Measurements from ENCODE around the gene RAB8A.
A peak's percentile ranks its signal among the peaks of the same experiment; 100 is the strongest.

Gene RAB8A

DNA sequence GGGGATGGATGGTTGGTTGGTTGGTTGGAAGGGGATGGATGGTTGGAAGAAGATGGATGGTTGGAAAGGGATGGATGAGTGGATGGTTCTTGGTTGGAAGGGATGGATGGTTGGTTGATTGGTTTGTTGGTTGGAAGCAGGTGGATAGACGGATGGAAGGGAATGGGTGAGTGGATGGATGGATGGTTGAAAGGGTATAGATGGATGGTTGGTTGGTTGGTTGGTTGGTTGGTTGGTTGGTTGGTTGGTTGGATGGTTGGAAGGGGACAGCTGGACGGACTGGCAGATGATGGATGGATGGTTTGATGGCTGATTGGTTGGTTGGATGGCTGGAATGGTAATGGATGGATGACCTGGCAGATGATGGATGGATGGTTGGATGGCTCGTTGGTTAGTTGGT lies 20.0 kb downstream of the RAB8A start:
- Mint-ChIP-seq H3K4me1 (peaks cover 46 to 77% of the 10 kb centered on the region in 2 donors), H3K27me3 (no peaks in the 10 kb centered on the region), H3K36me3 (peaks cover 70 to 85% of the 10 kb centered on the region in 2 donors), H3K9me3 (peaks cover 15 to 17% of the 10 kb centered on the region in 2 donors), H3K4me3 (peak overlapping the region in 1 of 2 donors; percentile 22), H3K27ac (peak overlapping the region; percentile 90)
- DNase-seq: no peak
- ATAC-seq (replicated peaks): no peak

- peaks cover 17% of the 10 kb centered on the region in 2 donors for H3K9me3 Mint-ChIP-seq
- H3K4me3 Mint-ChIP-seq: no peak overlapping the region
- H3K4me1 Mint-ChIP-seq: peaks cover 49 to 82% of the 10 kb centered on the region in 2 donors
- ATAC-seq (replicated peaks): peak in 1 of 2 donors; percentile 5
- H3K27ac Mint-ChIP-seq: peak overlapping the region; percentile 90
- no peak for DNase-seq
- peaks cover 58 to 71% of the 10 kb centered on the region in 2 donors for H3K36me3 Mint-ChIP-seq
- no peaks in the 10 kb centered on the region for H3K27me3 Mint-ChIP-seq
Measured at GRCh38 chr19:16133818-16134217, 22.1 kb downstream of the RAB8A start.

GRCh38 chr19:16134510-16134909 lies 22.8 kb downstream of the RAB8A start:
- no peak for DNase-seq
- peak; percentile 19 to 31 for ATAC-seq (replicated peaks)
- H3K9me3 Mint-ChIP-seq: peaks cover 17% of the 10 kb centered on the region in 2 donors
- H3K36me3 Mint-ChIP-seq: peaks cover 51 to 64% of the 10 kb centered on the region in 2 donors
- peak overlapping the region; percentile 78 for H3K27ac Mint-ChIP-seq
- H3K4me1 Mint-ChIP-seq: peaks cover 49 to 82% of the 10 kb centered on the region in 2 donors
- peak overlapping the region in 1 of 2 donors; percentile 13 for H3K4me3 Mint-ChIP-seq
- H3K27me3 Mint-ChIP-seq: no peaks in the 10 kb centered on the region

GRCh38 chr19:16135430-16136127 lies 23.9 kb downstream of the RAB8A start:
- Mint-ChIP-seq H3K4me1 (peaks cover 54 to 83% of the 10 kb centered on the region in 2 donors), H3K27ac (peak overlapping the region; percentile 80), H3K9me3 (peaks cover 17% of the 10 kb centered on the region in 2 donors)

GRCh38 chr19:16136185-16136999 lies 24.7 kb downstream of the RAB8A start:
- no peak for DNase-seq
- no peak overlapping the region for H3K4me3 Mint-ChIP-seq
- no peak for ATAC-seq (replicated peaks)

More at GRCh38 chr19:16135430-16136127, 23.9 kb downstream of the RAB8A start:
- DNase-seq (no peak), ATAC-seq (replicated peaks) (no peak)
- peak overlapping the region in 1 of 2 donors; percentile 47 for H3K4me3 Mint-ChIP-seq
- H3K36me3 Mint-ChIP-seq: peaks cover 42 to 54% of the 10 kb centered on the region in 2 donors
- no peaks in the 10 kb centered on the region for H3K27me3 Mint-ChIP-seq

GRCh38 chr19:16139752-16140151 lies 28.1 kb downstream of the RAB8A start:
- no peaks in the 10 kb centered on the region for H3K27me3 Mint-ChIP-seq
- DNase-seq (peak; percentile 61), ATAC-seq (replicated peaks) (peak; percentile 10)
- peaks cover 11 to 14% of the 10 kb centered on the region in 2 donors for H3K9me3 Mint-ChIP-seq
- H3K4me1 Mint-ChIP-seq: peaks cover 49 to 79% of the 10 kb centered on the region in 2 donors
- peaks cover 22 to 40% of the 10 kb centered on the region in 2 donors for H3K36me3 Mint-ChIP-seq
- peak overlapping the region; percentile 45 to 60 for H3K4me3 Mint-ChIP-seq
- peak overlapping the region; percentile 84 for H3K27ac Mint-ChIP-seq

More at GRCh38 chr19:16136185-16136999, 24.7 kb downstream of the RAB8A start:
- Mint-ChIP-seq H3K9me3 (peaks cover 12 to 13% of the 10 kb centered on the region in 2 donors), H3K27me3 (no peaks in the 10 kb centered on the region), H3K27ac (peak overlapping the region; percentile 80), H3K4me1 (peaks cover 58 to 85% of the 10 kb centered on the region in 2 donors), H3K36me3 (peaks cover 34 to 48% of the 10 kb centered on the region in 2 donors)

DNA sequence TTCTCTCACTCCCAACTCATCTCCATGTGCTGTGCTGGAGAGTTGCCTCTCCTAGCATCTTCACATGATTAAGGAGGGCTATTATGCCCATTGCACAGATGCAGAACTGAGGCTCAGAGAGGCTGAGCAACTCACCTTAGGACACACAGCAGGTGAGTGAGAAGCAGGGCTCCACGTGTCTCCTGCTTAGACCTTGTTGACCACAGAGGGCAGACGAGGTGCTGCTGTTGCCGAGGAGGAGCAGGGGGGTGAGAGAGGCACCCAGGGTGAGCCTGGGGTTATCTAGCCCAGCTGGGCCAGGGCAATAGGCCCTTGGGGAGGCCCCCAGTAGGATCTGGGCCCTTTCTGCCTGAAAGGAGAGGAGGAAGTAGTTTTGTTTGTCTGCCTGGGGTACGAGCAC lies 29.4 kb downstream of the RAB8A start:
- Mint-ChIP-seq H3K36me3 (peaks cover 21 to 43% of the 10 kb centered on the region in 2 donors), H3K27ac (peak overlapping the region; percentile 87), H3K4me1 (peaks cover 45 to 76% of the 10 kb centered on the region in 2 donors), H3K27me3 (no peaks in the 10 kb centered on the region), H3K9me3 (peaks cover 8 to 9% of the 10 kb centered on the region in 2 donors), H3K4me3 (peak overlapping the region; percentile 46 to 63)
- ATAC-seq (replicated peaks) (peak; percentile 76 to 80), DNase-seq (peak; percentile 85)

GRCh38 chr19:16142032-16142580 lies 30.4 kb downstream of the RAB8A start:
- DNase-seq: no peak
- H3K36me3 Mint-ChIP-seq: peaks cover 26 to 49% of the 10 kb centered on the region in 2 donors
- H3K4me3 Mint-ChIP-seq: peak overlapping the region; percentile 2 to 22
- H3K4me1 Mint-ChIP-seq: peaks cover 43 to 74% of the 10 kb centered on the region in 2 donors
- no peak for ATAC-seq (replicated peaks)
- peaks cover 8 to 9% of the 10 kb centered on the region in 2 donors for H3K9me3 Mint-ChIP-seq
- H3K27me3 Mint-ChIP-seq: no peaks in the 10 kb centered on the region
- peak overlapping the region; percentile 100 for H3K27ac Mint-ChIP-seq

DNA sequence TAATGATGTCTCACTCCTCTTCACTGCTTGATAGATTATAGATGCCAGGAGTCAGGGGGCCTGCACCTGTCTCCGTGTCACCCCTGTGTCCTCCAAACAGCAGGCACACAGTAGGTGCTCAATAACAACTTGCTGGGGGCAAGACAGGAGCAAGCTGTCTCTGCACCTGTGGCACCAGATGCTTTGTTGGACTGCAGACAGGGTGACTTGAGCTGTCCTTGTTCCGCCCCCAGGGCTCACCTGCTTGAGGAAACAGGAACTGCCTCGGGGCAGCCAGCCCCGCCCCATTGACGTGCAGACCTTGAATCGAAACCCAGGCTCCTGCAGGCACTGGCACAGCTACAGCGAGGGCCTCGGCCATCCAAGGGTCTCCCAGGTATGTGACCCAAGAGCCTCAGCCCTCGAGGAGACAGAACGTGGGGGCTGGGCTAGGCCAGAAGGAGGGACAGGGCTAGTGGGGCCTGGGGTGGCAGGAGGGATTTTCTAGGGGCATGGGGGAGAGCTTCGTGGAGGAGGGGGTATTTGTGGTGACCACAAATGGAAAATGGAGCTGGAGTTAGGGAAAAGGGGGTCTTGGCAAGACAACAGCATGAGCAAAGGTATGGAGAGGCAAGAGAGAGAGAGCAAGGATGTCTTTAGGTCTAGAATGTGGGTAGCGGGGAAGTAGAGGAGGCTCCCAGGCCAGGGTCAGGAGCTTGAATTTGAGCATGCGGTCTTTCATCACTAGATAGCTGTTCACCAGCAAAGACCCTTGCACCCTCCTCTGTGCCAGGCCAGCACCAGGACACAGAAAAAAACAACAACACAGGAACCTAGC lies 31.9 kb downstream of the RAB8A start, which contains the start of gene HSH2D:
TSS of gene HSH2D (plus strand) at position 287 of the 817 bp plus-strand sequence. CDS start 5,066 bp downstream, outside the sequence.
- ATAC-seq (replicated peaks) (peak; percentile 77 to 81), DNase-seq (peak; percentile 92)
- Mint-ChIP-seq H3K4me3 (peak within 1 kb of the TSS; percentile 99 to 100), H3K27ac (peak within 1 kb of the TSS; percentile 100), H3K36me3 (peaks cover 33 to 48% of the 10 kb centered on the region in 2 donors), H3K9me3 (peaks cover 8% of the 10 kb centered on the region in 2 donors), H3K27me3 (no peaks in the 10 kb centered on the region), H3K4me1 (peaks cover 40 to 72% of the 10 kb centered on the region in 2 donors)

DNA sequence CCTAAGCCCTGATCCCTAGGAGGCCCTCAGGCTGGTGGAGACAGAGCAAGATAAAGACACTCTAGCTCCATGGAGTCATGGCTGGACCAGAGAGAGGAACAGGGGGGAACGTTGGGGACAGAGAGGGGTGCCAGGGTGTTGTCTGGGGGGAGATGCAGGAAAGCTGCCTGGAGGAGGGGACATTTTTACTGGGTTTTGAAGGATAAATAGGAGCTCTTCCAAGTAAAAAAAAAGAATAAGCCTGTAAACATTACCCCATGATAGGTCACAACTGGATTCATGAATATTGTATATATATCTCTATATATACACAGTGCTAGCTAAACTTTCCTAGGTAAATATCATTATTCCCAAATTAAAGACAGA lies 32.5 kb downstream of the RAB8A start:
- DNase-seq (no peak), ATAC-seq (replicated peaks) (no peak)
- peaks cover 7 to 8% of the 10 kb centered on the region in 2 donors for H3K9me3 Mint-ChIP-seq
- H3K36me3 Mint-ChIP-seq: peaks cover 39 to 51% of the 10 kb centered on the region in 2 donors
- peaks cover 43 to 72% of the 10 kb centered on the region in 2 donors for H3K4me1 Mint-ChIP-seq
- peak overlapping the region; percentile 99 to 100 for H3K4me3 Mint-ChIP-seq
- H3K27me3 Mint-ChIP-seq: no peaks in the 10 kb centered on the region
- H3K27ac Mint-ChIP-seq: peak overlapping the region; percentile 100

GRCh38 chr19:16146112-16146511 lies 34.4 kb downstream of the RAB8A start:
- DNase-seq (no peak), ATAC-seq (replicated peaks) (no peak)
- Mint-ChIP-seq H3K9me3 (peaks cover 7 to 8% of the 10 kb centered on the region in 2 donors), H3K27ac (peak overlapping the region; percentile 60), H3K27me3 (no peaks in the 10 kb centered on the region), H3K4me1 (peaks cover 32 to 66% of the 10 kb centered on the region in 2 donors), H3K36me3 (peaks cover 45 to 58% of the 10 kb centered on the region in 2 donors), H3K4me3 (peak overlapping the region; percentile 99 to 100)

DNA sequence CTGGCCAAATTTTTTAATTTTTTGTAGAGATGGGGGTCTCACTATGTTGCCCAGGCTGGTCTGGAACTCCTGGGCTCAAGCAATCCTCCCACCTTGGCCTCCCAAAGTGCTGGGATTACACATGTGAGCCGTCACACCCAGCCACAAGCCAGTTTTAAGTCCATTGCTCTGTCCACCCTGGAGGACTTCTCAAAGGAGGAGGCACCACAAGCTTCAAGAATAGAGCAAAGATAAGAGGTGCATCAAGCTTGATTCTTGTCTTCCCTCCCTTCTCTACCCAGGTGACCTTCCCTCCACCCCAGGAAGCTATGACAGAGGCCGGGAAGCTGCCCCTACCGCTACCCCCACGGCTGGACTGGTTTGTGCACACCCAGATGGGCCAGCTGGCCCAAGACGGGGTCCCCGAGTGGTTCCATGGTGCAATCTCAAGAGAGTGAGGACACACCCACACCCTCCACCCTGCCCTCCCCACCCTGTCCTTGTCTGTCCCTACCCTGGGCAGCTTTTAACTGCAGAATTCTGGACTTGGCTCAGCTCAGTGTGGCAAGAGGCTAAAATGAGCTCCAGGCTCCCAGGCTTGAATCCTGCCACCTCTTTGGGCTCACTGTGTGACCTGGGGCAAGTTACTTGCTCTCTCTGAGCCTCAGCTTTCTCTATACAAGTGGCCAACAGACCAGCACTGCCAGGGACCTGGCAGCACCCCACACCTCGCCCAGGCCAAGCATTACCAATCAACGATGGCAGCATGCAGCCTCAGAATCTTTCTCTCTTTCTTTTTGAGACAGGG lies 36.9 kb downstream of the RAB8A start:
- ATAC-seq (replicated peaks): no peak
- peaks cover 0 to 1% of the 10 kb centered on the region in 2 donors for H3K9me3 Mint-ChIP-seq
- H3K4me1 Mint-ChIP-seq: peaks cover 34 to 55% of the 10 kb centered on the region in 2 donors
- H3K4me3 Mint-ChIP-seq: peak overlapping the region; percentile 74 to 77
- DNase-seq: no peak
- no peaks in the 10 kb centered on the region for H3K27me3 Mint-ChIP-seq
- H3K36me3 Mint-ChIP-seq: peaks cover 56 to 69% of the 10 kb centered on the region in 2 donors
- peak overlapping the region; percentile 91 for H3K27ac Mint-ChIP-seq
